HL-60 (cell line): ENCODE results near the gene LRP5.

Experiments used
- DNase-seq, 2 experiments: peaks; one replicate each; pipeline ENCODE4 v3.0.0-alpha.2; 2010 to 2020; ENCODE audit warnings: low read depth in 1 of 2, low spot score in 1 of 2
- H3K27ac ChIP-seq: fragments of 250-450 bp; sonication (Bioruptor Pico); replicated peaks from 2 replicates; pipeline ENCODE4 v1.5.1; 2020; ENCODE audit warnings: mild to moderate bottlenecking, moderate library complexity
- H3K27me3 ChIP-seq: fragments of 250-450 bp; sonication (Bioruptor Pico); 2 replicates; pipeline ENCODE4 v1.5.1; 2021; ENCODE audit warnings: mild to moderate bottlenecking, moderate library complexity; ENCODE audit not compliant: insufficient read depth, poor library complexity, severe bottlenecking
- H3K4me3 ChIP-seq: replicated peaks from 2 replicates; pipeline ENCODE4 v1.5.1; 2011; ENCODE audit warnings: mild to moderate bottlenecking, control low read depth, low read length; ENCODE audit not compliant: insufficient read depth
- GABPA ChIP-seq: IDR thresholded peaks from 2 replicates; pipeline ENCODE4 v1.6.1; 2012; ENCODE audit warnings: low read depth
- POLR2AphosphoS5 ChIP-seq: IDR thresholded peaks from 2 replicates; pipeline ENCODE4 v1.6.1; 2012; ENCODE audit warnings: low read depth
- SPI1 ChIP-seq: IDR thresholded peaks from 2 replicates; pipeline ENCODE4 v1.6.1; 2012; ENCODE audit warnings: low read depth, mild to moderate bottlenecking, borderline replicate concordance
- TF ChIP-seq, protein P1 (sequence below): IDR thresholded peaks from one replicate; pipeline ENCODE4 v1.5.1; 2011; ENCODE audit warnings: low read length, control low read depth, inconsistent platforms; ENCODE audit not compliant: insufficient read depth
- TF ChIP-seq, protein P2 (sequence below): IDR thresholded peaks from 2 replicates; pipeline ENCODE4 v1.6.1; 2012; ENCODE audit warnings: low read depth; ENCODE audit not compliant: insufficient replicate concordance

LRP5 gene

DNA sequence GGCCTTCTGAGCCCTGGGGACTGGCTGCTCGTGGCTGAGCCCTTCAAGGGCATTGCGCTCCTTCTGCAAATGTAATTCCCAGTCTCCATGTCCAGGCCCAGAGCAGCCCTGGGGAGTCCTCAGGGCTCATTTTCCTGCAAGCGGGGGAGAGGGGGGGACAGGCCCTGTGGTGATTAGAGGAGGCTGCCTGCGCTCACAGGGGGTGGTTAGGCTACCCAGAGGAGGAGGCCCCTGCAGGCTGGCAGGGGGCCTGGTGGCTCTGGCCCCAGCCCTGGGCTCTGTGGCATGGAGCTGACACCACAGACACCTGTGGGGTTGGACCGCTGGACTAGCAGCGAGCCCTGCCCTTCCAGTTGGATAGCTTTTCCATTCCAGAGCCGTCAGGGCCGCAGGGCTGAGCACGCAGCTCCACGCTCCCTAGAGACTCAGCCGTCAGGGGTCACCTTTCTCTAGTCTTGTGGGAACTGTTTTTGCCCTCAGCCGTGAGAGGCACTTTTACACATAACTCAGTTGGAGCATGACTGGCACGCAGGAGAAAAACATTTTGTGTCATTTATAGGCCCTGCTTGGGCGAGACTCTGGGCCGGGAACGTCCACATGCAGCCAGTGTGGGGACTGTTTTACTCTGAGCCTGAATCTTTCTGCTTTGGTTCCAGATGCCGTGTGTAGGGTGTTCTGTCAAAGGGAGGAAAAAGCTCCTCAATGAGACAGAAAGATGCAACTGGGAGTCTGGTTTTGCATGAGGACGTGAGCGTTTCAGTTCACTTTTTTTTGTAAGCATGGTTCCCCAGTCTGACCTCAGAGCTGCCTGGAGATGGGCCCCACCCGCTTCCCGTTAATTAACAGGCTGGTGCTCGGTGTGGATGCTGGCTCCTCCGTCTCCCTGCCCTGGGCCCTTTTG is 58.1 kb downstream of the LRP5 start:
- DNase-seq: peak in 1 of 2 experiments; percentile 21
- Histone ChIP-seq H3K27ac (no peak overlapping the region), H3K4me3 (no peak overlapping the region), H3K27me3 (no peaks in the 10 kb centered on the region)
- TF ChIP-seq, protein P1, sequence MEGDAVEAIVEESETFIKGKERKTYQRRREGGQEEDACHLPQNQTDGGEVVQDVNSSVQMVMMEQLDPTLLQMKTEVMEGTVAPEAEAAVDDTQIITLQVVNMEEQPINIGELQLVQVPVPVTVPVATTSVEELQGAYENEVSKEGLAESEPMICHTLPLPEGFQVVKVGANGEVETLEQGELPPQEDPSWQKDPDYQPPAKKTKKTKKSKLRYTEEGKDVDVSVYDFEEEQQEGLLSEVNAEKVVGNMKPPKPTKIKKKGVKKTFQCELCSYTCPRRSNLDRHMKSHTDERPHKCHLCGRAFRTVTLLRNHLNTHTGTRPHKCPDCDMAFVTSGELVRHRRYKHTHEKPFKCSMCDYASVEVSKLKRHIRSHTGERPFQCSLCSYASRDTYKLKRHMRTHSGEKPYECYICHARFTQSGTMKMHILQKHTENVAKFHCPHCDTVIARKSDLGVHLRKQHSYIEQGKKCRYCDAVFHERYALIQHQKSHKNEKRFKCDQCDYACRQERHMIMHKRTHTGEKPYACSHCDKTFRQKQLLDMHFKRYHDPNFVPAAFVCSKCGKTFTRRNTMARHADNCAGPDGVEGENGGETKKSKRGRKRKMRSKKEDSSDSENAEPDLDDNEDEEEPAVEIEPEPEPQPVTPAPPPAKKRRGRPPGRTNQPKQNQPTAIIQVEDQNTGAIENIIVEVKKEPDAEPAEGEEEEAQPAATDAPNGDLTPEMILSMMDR: no peak
- TF ChIP-seq, protein P2, sequence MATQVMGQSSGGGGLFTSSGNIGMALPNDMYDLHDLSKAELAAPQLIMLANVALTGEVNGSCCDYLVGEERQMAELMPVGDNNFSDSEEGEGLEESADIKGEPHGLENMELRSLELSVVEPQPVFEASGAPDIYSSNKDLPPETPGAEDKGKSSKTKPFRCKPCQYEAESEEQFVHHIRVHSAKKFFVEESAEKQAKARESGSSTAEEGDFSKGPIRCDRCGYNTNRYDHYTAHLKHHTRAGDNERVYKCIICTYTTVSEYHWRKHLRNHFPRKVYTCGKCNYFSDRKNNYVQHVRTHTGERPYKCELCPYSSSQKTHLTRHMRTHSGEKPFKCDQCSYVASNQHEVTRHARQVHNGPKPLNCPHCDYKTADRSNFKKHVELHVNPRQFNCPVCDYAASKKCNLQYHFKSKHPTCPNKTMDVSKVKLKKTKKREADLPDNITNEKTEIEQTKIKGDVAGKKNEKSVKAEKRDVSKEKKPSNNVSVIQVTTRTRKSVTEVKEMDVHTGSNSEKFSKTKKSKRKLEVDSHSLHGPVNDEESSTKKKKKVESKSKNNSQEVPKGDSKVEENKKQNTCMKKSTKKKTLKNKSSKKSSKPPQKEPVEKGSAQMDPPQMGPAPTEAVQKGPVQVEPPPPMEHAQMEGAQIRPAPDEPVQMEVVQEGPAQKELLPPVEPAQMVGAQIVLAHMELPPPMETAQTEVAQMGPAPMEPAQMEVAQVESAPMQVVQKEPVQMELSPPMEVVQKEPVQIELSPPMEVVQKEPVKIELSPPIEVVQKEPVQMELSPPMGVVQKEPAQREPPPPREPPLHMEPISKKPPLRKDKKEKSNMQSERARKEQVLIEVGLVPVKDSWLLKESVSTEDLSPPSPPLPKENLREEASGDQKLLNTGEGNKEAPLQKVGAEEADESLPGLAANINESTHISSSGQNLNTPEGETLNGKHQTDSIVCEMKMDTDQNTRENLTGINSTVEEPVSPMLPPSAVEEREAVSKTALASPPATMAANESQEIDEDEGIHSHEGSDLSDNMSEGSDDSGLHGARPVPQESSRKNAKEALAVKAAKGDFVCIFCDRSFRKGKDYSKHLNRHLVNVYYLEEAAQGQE: no peak
- TF ChIP-seq SPI1 (no peak), GABPA (no peak), POLR2AphosphoS5 (no peak)

DNA sequence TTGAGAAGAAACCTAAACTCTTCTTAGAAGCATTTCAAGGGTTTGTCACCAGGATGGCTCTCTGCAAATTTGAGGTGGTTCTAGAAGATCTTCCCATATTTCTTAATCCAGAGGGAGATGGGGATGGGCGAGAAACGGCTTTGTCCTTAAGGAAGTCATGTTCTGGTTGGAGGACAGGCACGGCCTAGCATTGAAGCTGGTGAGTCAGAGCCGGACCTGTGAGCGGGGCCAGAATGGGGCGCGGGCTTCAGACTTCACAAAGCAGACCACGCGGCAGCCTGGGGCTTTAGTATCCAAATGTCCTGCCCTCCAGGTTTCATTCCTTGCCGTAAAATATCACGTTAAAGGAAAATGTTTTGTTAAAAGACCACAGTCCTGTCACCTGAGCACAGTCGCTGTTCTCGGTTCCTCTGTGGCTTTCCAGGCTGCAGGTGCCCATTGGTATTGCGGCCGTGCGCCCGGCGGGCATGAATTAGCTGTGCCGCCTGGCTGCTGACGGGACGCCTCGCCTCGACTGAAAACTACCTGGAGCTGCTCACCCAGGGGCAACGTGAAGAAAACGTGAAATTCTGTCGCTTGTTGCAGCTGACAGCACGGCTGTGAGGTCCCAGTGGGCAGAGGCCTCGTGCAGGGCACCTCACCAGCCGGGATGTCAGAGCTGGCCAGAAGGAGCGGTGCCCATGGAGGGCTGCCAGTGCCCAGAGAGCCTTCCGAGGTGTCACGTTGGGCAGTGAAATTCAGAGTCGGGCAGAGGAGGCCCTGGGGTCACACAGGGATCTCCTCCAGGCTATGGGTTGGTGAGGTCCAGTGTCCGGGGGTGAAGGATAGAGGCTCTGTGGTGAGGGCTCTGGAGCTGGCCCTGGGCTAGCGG is 59.0 kb downstream of the LRP5 start:
- no peak for TF ChIP-seq POLR2AphosphoS5
- no peak for TF ChIP-seq SPI1
- TF ChIP-seq, protein P2: no peak
- TF ChIP-seq, protein P1: no peak
- TF ChIP-seq GABPA: no peak
- Histone ChIP-seq H3K4me3 (no peak overlapping the region), H3K27me3 (no peaks in the 10 kb centered on the region), H3K27ac (no peak overlapping the region)
- DNase-seq: no peak

DNA sequence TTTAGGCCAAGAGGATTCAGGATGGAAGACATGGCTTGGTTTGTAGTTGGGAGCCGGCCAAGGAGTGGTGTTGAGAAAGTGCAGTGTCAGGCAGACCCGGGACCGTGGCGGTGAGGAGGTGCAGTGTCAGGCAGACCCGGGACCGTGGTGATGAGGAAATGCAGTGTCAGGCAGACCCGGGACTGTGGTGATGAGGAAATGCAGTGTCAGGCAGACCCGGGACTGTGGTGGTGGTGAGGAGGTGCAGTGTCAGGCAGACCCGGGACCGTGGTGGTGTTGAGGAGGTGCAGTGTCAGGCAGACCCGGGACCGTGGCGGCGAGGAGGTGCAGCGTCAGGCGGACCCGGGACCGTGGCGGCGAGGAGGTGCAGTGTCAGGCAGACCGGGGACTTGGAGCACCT is 59.7 kb downstream of the LRP5 start:
- DNase-seq: no peak
- Histone ChIP-seq H3K27ac (no peak overlapping the region), H3K4me3 (no peak overlapping the region), H3K27me3 (no peaks in the 10 kb centered on the region)
- TF ChIP-seq POLR2AphosphoS5: no peak
- TF ChIP-seq GABPA: no peak
- TF ChIP-seq, protein P2: no peak
- no peak for TF ChIP-seq SPI1
- TF ChIP-seq, protein P1: no peak
